GM12892 (cell line): Measurements from ENCODE around the gene BSN.

Experiments
- POLR2A ChIP-seq: IDR thresholded peaks from 2 replicates; pipeline ENCODE4 v1.6.1; 2011; ENCODE audit warnings: low read depth, low read length, control low read depth
- POLR2AphosphoS5 ChIP-seq: IDR thresholded peaks from 2 replicates; pipeline ENCODE4 v1.6.1; 2011; ENCODE audit warnings: low read depth, low read length, control low read depth
- TAF1 ChIP-seq: IDR thresholded peaks from 2 replicates; pipeline ENCODE4 v1.6.1; 2011; ENCODE audit warnings: low read depth, mild to moderate bottlenecking, control low read depth, low read length, borderline replicate concordance

DNA sequence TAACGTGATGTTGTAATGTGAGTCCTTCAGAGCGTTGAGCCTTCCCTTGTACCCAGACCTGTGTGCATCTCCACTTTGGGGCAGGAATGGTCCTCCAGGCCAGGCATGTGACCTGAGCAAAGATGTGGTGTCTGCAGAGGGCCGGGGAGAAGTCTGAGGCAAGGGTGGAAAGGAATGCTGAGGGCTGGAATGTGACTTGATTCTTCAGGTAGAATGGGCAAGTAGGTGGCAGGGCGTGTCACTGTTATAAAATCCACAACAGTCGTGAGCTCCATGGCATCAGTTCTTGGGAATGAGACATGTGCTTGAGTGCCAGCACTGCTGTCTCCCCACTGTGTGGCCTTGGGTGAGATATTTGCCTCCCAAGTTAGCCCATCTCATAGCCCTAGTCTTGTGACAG, 24.0 kb upstream of the BSN start:
- TF ChIP-seq POLR2A (no peak), POLR2AphosphoS5 (no peak), TAF1 (no peak)
